PC-9 (cell line): ENCODE data around the gene LIMK1.

Experiments used
- EZH2 ChIP-seq: fragments of 200-600 bp; sonication (generic); IDR thresholded peaks from 2 replicates; pipeline ENCODE4 v1.8.0; 2017; ENCODE audit warnings: antibody characterized with exemption, low read depth
- TF ChIP-seq, protein P1 (sequence below): fragments of 200-600 bp; sonication (generic); conservative IDR thresholded peaks from 2 replicates; pipeline ENCODE4 v1.6.1; 2017; ENCODE audit warnings: mixed run types, antibody characterized with exemption, mild to moderate bottlenecking, moderate library complexity

GRCh38 chr7:74074770-74075169 is 8.8 kb upstream of the LIMK1 start:
- TF ChIP-seq, protein P1, sequence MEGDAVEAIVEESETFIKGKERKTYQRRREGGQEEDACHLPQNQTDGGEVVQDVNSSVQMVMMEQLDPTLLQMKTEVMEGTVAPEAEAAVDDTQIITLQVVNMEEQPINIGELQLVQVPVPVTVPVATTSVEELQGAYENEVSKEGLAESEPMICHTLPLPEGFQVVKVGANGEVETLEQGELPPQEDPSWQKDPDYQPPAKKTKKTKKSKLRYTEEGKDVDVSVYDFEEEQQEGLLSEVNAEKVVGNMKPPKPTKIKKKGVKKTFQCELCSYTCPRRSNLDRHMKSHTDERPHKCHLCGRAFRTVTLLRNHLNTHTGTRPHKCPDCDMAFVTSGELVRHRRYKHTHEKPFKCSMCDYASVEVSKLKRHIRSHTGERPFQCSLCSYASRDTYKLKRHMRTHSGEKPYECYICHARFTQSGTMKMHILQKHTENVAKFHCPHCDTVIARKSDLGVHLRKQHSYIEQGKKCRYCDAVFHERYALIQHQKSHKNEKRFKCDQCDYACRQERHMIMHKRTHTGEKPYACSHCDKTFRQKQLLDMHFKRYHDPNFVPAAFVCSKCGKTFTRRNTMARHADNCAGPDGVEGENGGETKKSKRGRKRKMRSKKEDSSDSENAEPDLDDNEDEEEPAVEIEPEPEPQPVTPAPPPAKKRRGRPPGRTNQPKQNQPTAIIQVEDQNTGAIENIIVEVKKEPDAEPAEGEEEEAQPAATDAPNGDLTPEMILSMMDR = no peak
- no peak for TF ChIP-seq EZH2
